AG09319 (cell line): ENCODE results near the gene CAB39.
A peak's percentile ranks its signal among the peaks of the same experiment; 100 is the strongest.

Experiments used
- DNase-seq: peaks from one replicate; pipeline ENCODE4 v3.0.0-alpha.2; 2010; ENCODE audit warnings: low read depth; ENCODE audit errors: extremely low read depth
- CTCF ChIP-seq: IDR thresholded peaks from 2 replicates; pipeline ENCODE4 v1.5.1; 2011; ENCODE audit warnings: low read depth, mild to moderate bottlenecking, inconsistent platforms, low read length, moderate library complexity

CAB39 gene

DNA sequence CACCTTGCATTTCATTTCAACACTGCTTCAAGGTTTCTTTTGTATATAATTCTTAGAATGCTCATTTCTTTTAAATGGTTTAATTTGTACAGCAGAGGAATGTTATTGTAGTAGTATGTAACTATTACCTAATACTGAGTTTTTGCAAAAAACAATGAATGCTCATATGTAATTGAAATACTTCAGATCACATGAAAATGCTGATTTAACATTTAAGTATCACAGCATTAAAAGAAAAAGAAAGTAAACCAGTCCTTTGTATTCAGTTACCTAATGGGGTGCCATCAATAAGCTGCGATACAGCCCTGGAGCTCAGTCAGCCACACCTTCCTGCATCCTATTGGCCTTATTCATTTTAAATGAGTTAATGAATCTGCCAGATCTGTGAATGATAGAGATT is 106.8 kb downstream of the CAB39 start:
- no peak for TF ChIP-seq CTCF

DNA sequence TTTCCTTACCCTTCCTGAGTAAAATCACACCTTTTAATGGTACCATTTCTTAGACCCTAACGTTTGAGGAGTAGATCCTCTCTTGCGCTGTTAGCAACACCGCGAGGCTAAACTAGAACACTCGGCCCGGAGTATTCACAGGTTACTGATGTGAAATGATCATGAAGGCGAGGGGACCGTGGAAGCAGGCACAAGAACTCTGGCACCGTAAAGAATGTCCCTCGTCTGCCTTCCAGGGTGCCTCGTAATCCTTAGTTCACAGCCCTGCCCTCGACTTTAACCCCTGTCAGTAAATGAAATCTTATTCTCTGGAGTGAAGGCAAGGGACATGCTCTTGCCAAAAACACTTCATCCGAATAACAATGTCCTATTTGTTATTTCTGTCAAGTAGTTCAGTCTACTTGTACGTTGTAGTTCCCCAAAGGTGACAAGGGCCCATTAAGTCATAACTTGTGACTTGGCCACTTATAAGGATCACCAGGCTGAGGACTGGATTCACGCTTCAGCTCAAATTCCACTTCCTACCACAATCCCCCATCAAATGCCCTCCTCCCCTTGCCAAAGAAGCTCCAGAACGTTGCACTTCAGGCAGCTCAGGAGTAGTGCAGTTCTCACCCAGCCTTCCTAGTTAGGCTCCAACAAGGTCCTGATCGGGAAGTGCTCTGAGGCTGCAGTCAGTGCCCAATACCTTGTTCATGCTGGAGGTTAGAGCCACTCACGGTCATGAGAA is 108.8 kb downstream of the CAB39 start:
- TF ChIP-seq CTCF = no peak
- DNase-seq = no peak

More for the DNA sequence above, 106.8 kb downstream of the CAB39 start:
- no peak for DNase-seq

GRCh38 chr2:230821991-230822520 is 109.4 kb downstream of the CAB39 start:
- no peak for DNase-seq
- TF ChIP-seq CTCF = no peak

- TF ChIP-seq CTCF = no peak
- DNase-seq = no peak
Measured at GRCh38 chr2:230823264-230823964, 110.8 kb downstream of the CAB39 start.

GRCh38 chr2:230824406-230824978 is 111.8 kb downstream of the CAB39 start:
- peak; percentile 69 for TF ChIP-seq CTCF
- DNase-seq = peak; percentile 58

DNA sequence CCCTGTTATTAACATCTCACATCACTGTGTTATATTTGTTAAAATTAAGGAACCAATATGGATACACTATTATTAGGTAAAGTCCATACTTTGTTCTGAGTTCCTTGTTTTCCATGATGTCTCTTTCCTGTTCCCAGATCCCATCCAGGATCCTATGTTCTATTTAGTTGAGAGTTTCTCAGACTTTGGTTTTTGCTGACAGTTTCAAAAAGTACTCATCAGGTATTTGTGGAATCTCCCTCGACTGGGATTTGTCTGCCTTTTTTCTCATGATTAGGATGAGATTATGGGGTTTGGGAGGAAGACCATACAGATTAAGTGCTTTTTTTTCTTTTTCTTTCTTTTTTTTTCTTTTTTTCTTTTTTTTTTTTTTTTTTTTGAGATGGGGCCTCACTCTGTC is 112.7 kb downstream of the CAB39 start:
- no peak for DNase-seq
- no peak for TF ChIP-seq CTCF

GRCh38 chr2:230827774-230828271 is 115.2 kb downstream of the CAB39 start:
- no peak for DNase-seq
- TF ChIP-seq CTCF = no peak
